Loucy (cell line): ENCODE data around the gene MUS81.

Source experiments
- CTCF ChIP-seq: fragments of 200-600 bp; sonication (generic); conservative IDR thresholded peaks from 2 replicates; pipeline ENCODE4 v1.5.1; 2014; ENCODE audit warnings: mild to moderate bottlenecking, antibody characterized with exemption, low read length
- EZH2phosphoT487 ChIP-seq: fragments of 200-600 bp; IDR thresholded peaks from 2 replicates; pipeline ENCODE4 v1.6.1; 2018; ENCODE audit warnings: antibody characterized with exemption, mild to moderate bottlenecking, moderate library complexity, borderline replicate concordance

- TF ChIP-seq CTCF (no peak), EZH2phosphoT487 (no peak)
Observed at GRCh38 chr11:65898656-65899355, 38.6 kb downstream of the MUS81 start.
